K562 (cell line): ENCODE data around the gene TLCD1. TPM values are rescaled to one million over a fixed set of nuclear protein-coding genes. Genes with fewer than 3 reads are reported as not detected.

Experiments used
- ASH1L ChIP-seq: fragments of 450-650 bp; IDR thresholded peaks from 2 replicates; pipeline ENCODE4 v1.6.1; 2018; ENCODE audit warnings: borderline replicate concordance, mild to moderate bottlenecking, low read depth; ENCODE audit not compliant: partially characterized antibody
- BCL6 ChIP-seq: fragments of 250-450 bp; sonication (Bioruptor Pico); IDR thresholded peaks from 2 replicates; pipeline ENCODE4 v1.4.0; 2020
- CBX8 ChIP-seq: fragments of 200-600 bp; sonication (generic); IDR thresholded peaks from 2 replicates; pipeline ENCODE4 v1.6.1; 2012; ENCODE audit warnings: borderline replicate concordance, mixed run types, low read depth, mild to moderate bottlenecking, moderate library complexity, mixed read lengths, low read length, control low read depth, inconsistent platforms; ENCODE audit not compliant: poor library complexity, severe bottlenecking; ENCODE audit errors: extremely low read depth
- CSDE1 ChIP-seq, 2 experiments: fragments of 450-650 bp; IDR thresholded peaks; 2 replicates each; pipeline ENCODE4 v1.6.1; 2016; ENCODE audit warnings: mild to moderate bottlenecking in 1 of 2
- EWSR1 ChIP-seq: fragments of 450-650 bp; IDR thresholded peaks from 2 replicates; pipeline ENCODE4 v1.6.1; 2018; ENCODE audit warnings: borderline replicate concordance, mild to moderate bottlenecking, low read depth, moderate library complexity; ENCODE audit not compliant: partially characterized antibody
- HNRNPH1 ChIP-seq: fragments of 200-400 bp; formaldehyde crosslinking; optimal IDR thresholded peaks from 2 replicates; pipeline ENCODE3; 2017; ENCODE audit warnings: low read depth, mild to moderate bottlenecking, low read length, moderate library complexity
- IFI16 ChIP-seq: fragments of 250-450 bp; sonication (Bioruptor Pico); IDR thresholded peaks from 2 replicates; pipeline ENCODE4 v2.1.2; 2022; ENCODE audit warnings: mild to moderate bottlenecking, inconsistent platforms
- LEF1 ChIP-seq: fragments of 450-650 bp; IDR thresholded peaks from 2 replicates; pipeline ENCODE4 v1.6.1; 2016; ENCODE audit warnings: mild to moderate bottlenecking
- MBD2 ChIP-seq: sonication (generic); IDR thresholded peaks from 2 replicates; pipeline ENCODE4 v1.6.1; 2016; ENCODE audit warnings: low read depth, borderline replicate concordance
- MEF2A ChIP-seq: IDR thresholded peaks from 2 replicates; pipeline ENCODE4 v1.6.1; 2011; ENCODE audit warnings: low read depth, mild to moderate bottlenecking, low read length, moderate library complexity; ENCODE audit not compliant: control insufficient read depth
- NCOR1 ChIP-seq: fragments of 450-650 bp; IDR thresholded peaks from 2 replicates; pipeline ENCODE4 v1.6.1; 2016; ENCODE audit warnings: mild to moderate bottlenecking, moderate library complexity
- OTX1 ChIP-seq: fragments of 450-650 bp; formaldehyde crosslinking; IDR thresholded peaks from 2 replicates; pipeline ENCODE4 v1.4.0; 2022; ENCODE audit warnings: mild to moderate bottlenecking
- POLR2AphosphoS5 ChIP-seq: IDR thresholded peaks from 2 replicates; pipeline ENCODE4 v1.6.1; 2011; ENCODE audit warnings: mild to moderate bottlenecking, low read depth, low read length, moderate library complexity; ENCODE audit not compliant: control insufficient read depth, insufficient read depth
- RAD51 ChIP-seq: fragments of 450-650 bp; IDR thresholded peaks from 2 replicates; pipeline ENCODE4 v1.7.1; 2016; ENCODE audit warnings: low read depth, mild to moderate bottlenecking, borderline replicate concordance
- SP2 ChIP-seq: IDR thresholded peaks from 2 replicates; pipeline ENCODE4 v1.6.1; 2011; ENCODE audit warnings: mild to moderate bottlenecking, low read depth, low read length, moderate library complexity; ENCODE audit not compliant: poor library complexity, severe bottlenecking; ENCODE audit errors: extremely low read depth
- SRSF3 ChIP-seq: fragments of 200-400 bp; formaldehyde crosslinking; IDR thresholded peaks from 2 replicates; pipeline ENCODE4 v1.6.1; 2016; ENCODE audit warnings: mild to moderate bottlenecking, low read length, moderate library complexity; ENCODE audit not compliant: insufficient read depth
- ZBTB1 ChIP-seq: sonication (generic); formaldehyde crosslinking; IDR thresholded peaks from 2 replicates; pipeline ENCODE4 v1.8.1; 2023; ENCODE audit warnings: missing genetic modification reagents, low read depth, mild to moderate bottlenecking, borderline replicate concordance
- ZBTB26 ChIP-seq: fragments of 450-650 bp; formaldehyde crosslinking; IDR thresholded peaks from 2 replicates; pipeline ENCODE4 v1.4.0; 2022; ENCODE audit warnings: missing genetic modification characterization
- ZFX ChIP-seq: sonication (generic); formaldehyde crosslinking; IDR thresholded peaks from 2 replicates; pipeline ENCODE4 v1.8.0; 2022; ENCODE audit warnings: mild to moderate bottlenecking, missing genetic modification reagents, moderate library complexity
- ZNF217 ChIP-seq: sonication (generic); formaldehyde crosslinking; IDR thresholded peaks from 2 replicates; pipeline ENCODE4 v1.8.0; 2022; ENCODE audit warnings: mild to moderate bottlenecking, missing genetic modification reagents
- ZNF224 ChIP-seq: sonication (generic); formaldehyde crosslinking; IDR thresholded peaks from 2 replicates; pipeline ENCODE4 v1.8.0; 2022; ENCODE audit warnings: mild to moderate bottlenecking, missing genetic modification reagents
- ZNF3 ChIP-seq: fragments of 250-450 bp; sonication (Bioruptor Pico); IDR thresholded peaks from 2 replicates; pipeline ENCODE4 v1.5.0; 2021; ENCODE audit warnings: mild to moderate bottlenecking, moderate library complexity
- ZNF561 ChIP-seq: fragments of 450-650 bp; formaldehyde crosslinking; conservative IDR thresholded peaks from 2 replicates; pipeline ENCODE4 v1.4.0; 2020; ENCODE audit warnings: mild to moderate bottlenecking, moderate library complexity
- ZNF584 ChIP-seq: fragments of 200-800 bp; sonication (Bioruptor generic); IDR thresholded peaks from 2 replicates; pipeline ENCODE4 v1.6.1; 2016; ENCODE audit warnings: low read depth, mild to moderate bottlenecking, missing genetic modification characterization, missing compliant biosample characterization
- polyA plus RNA-seq, 8 experiments: library from polyadenylated mRNA; depleted of rRNA in 4 of 8; stranded (reverse) in 5 of 8; unstranded in 3 of 8; fragments of >200 nt; fragmentation: Nextera tagmentation in 2 of 8; fragmentation: Illumina TruSeq in 1 of 8; extraction: Ambion mirVana in 2 of 8; extraction: Trizol in 1 of 8; gene quantifications; 2 replicates each; pipeline versions ENCODE4 v1.2.1 to v1.2.3, GENCODE V29; 2011 to 2014; ENCODE audit warnings: inconsistent platforms in 1 of 8, missing spikeins in 1 of 8
- total RNA-seq, 7 experiments: library from RNA; depleted of rRNA in 6 of 7; stranded (reverse); fragments of >200 nt in 6 of 7; fragmentation: Illumina TruSeq in 2 of 7; extraction: Trizol in 2 of 7; gene quantifications; 2 replicates each; pipeline versions ENCODE4 v1.2.1 to v1.2.3, GENCODE V29; 2011 to 2021; ENCODE audit warnings: low replicate concordance in 1 of 7
- TF ChIP-seq, protein P1 (sequence below): fragments of 250-450 bp; sonication (Bioruptor Pico); IDR thresholded peaks from 2 replicates; pipeline ENCODE4 v1.9.0; 2021; ENCODE audit warnings: mild to moderate bottlenecking, inconsistent platforms

TLCD1 gene
- total and polyA plus RNA-seq, 9 of the 15 experiments (the other 6 are each of a cell fraction or from before 2014, with no cell fraction given) = 6.8 to 37.7 (median 21.7) TPM

DNA sequence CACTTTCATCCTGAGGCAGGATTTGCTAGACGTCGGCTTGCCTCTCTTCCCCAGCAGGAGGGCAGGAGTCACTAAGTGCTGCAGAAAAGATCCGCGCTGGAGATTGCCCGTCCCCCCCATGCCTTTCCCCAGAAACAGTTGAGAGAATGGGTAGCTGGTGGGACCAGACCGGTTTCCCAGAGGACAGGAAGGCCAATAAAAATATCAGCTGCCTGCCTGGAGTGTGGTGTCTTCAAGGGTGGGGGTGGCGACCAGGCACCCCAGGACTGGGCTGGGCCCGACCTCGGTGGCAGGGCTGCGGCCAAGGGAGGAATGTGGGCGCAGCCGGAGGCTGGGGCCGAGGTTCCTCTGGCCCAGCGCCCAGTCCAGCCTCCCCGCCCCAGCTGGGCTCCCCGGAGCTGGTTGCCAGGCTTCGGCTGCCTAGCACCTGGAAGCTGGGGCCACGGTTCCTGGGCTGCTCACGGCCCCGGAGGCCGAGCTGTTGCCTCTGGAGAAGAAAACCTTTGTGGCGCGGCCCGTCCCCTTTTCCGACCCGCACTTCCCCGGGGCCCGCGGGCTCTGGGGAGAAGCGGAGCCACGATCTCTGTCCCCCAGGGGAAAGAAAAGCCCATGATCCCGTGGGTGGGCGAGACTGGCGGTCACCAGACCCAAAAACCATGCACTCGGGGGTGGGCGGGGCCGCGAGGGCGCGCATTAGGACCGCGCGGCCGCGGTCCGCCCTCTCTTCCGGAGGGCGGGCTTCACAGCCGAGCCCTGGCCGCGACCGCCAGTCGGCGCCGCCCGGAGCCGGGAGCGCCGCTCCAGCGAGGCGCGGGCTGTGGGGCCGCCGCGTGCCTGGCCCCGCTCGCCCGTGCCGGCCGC lies 17.4 kb upstream of the TLCD1 start, which contains the start of gene TRAF4 (continued):
- TF ChIP-seq OTX1 (CRISPR knock-in tag) (0 out of 2 replicates have a peak, but pooled peaks have one; percentile 49), ZBTB26 (CRISPR knock-in tag) (no peak), IFI16 (CRISPR knock-in tag) (no peak), ZNF584 (no peak), ZNF217 (CRISPR knock-in tag) (no peak), MEF2A (no peak), NCOR1 (peak; percentile 52), ZNF224 (no peak; the same call in 1 of the 2 replicates), SP2 (no peak), LEF1 (no peak; the same call in 1 of the 2 replicates), EWSR1 (no peak), ASH1L (no peak), ZFX (CRISPR knock-in tag) (peak; percentile 55), CSDE1 (IDR thresholded peaks at IDR 0.05) (no peak), BCL6 (no peak), HNRNPH1 (no peak), MBD2 (peak; percentile 7; the same call in 1 of the 2 replicates), POLR2AphosphoS5 (peak; percentile 80), RAD51 (no peak), ZNF3 (no peak), CBX8 (no peak), ZBTB1 (CRISPR knock-in tag) (no peak), ZNF561 (CRISPR knock-in tag) (no peak), SRSF3 (no peak)
- TF ChIP-seq, protein P1, sequence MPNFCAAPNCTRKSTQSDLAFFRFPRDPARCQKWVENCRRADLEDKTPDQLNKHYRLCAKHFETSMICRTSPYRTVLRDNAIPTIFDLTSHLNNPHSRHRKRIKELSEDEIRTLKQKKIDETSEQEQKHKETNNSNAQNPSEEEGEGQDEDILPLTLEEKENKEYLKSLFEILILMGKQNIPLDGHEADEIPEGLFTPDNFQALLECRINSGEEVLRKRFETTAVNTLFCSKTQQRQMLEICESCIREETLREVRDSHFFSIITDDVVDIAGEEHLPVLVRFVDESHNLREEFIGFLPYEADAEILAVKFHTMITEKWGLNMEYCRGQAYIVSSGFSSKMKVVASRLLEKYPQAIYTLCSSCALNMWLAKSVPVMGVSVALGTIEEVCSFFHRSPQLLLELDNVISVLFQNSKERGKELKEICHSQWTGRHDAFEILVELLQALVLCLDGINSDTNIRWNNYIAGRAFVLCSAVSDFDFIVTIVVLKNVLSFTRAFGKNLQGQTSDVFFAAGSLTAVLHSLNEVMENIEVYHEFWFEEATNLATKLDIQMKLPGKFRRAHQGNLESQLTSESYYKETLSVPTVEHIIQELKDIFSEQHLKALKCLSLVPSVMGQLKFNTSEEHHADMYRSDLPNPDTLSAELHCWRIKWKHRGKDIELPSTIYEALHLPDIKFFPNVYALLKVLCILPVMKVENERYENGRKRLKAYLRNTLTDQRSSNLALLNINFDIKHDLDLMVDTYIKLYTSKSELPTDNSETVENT (CRISPR knock-in tag) = peak; percentile 96
